AG04449 (cell line): ENCODE results near the gene NAT14.

Source experiments
- CTCF ChIA-PET: fragments of 350-600 bp; formaldehyde crosslinking; extraction: SDS; loops from one replicate; lab custom pipeline; 2021; ENCODE audit warnings: antibody characterized with exemption; lab: Yijun Ruan, JAX
- POLR2A ChIA-PET: fragments of 400-600, 350-600 bp; formaldehyde crosslinking; extraction: SDS; loops from one replicate; lab custom pipeline; 2020; ENCODE audit warnings: antibody characterized with exemption, inconsistent platforms; lab: Yijun Ruan, JAX
- DNase-seq: peaks from one replicate; pipeline ENCODE4 v3.0.0-alpha.2; 2010; ENCODE audit warnings: low read depth, low spot score
- H3K4me3 ChIP-seq: 2 replicates; pipeline ENCODE4 v1.5.1; 2011; ENCODE audit warnings: low read depth, mild to moderate bottlenecking, control low read depth, low read length
- CTCF ChIP-seq: IDR thresholded peaks from one replicate; pipeline ENCODE4 v1.5.1; 2011; ENCODE audit warnings: mild to moderate bottlenecking, moderate library complexity, low read length, control low read depth, inconsistent platforms; ENCODE audit not compliant: insufficient read depth; ENCODE audit errors: missing control alignments

Gene NAT14

GRCh38 chr19:55441319-55441691 is 43.7 kb upstream of the NAT14 start:
- H3K4me3 ChIP-seq = no peak overlapping the region
- ChIA-PET POLR2A (no interaction called here), CTCF (interaction anchor here (0.9 to 1.1 kb wide), 2 partner anchors 23 to 26 kb away, joined by 3 read pairs; no protein-coding TSS in a partner anchor)
- no peak for DNase-seq
- no peak for TF ChIP-seq CTCF

GRCh38 chr19:55441692-55442321 is 43.2 kb upstream of the NAT14 start:
- H3K4me3 ChIP-seq = no peak overlapping the region
- CTCF ChIA-PET = interaction anchor here (0.9 to 1.1 kb wide), 2 partner anchors 23 to 25 kb away, joined by 3 read pairs; no protein-coding TSS in a partner anchor
- no peak for TF ChIP-seq CTCF
- POLR2A ChIA-PET = no interaction called here
- DNase-seq = no peak

GRCh38 chr19:55442372-55442961 is 42.5 kb upstream of the NAT14 start:
- ChIA-PET CTCF (interaction anchor here (0.9 to 1.1 kb wide), 2 partner anchors 24 kb away, joined by 3 read pairs; no protein-coding TSS in a partner anchor), POLR2A (no interaction called here)

GRCh38 chr19:55443045-55443823 is 41.8 kb upstream of the NAT14 start, which contains the start of gene SHISA7:
TSS of gene SHISA7 (minus strand) at chr19:55443300. CDS start at chr19:55442863, 437 bp downstream.
- DNase-seq = no peak
- H3K4me3 ChIP-seq = no peak within 1 kb of the TSS
- CTCF ChIA-PET = interaction anchor here (1.4 to 2.4 kb wide), 2 partner anchors 10 to 24 kb away, joined by 5 to 11 read pairs; no protein-coding TSS in a partner anchor
- TF ChIP-seq CTCF = no peak
- POLR2A ChIA-PET = no interaction called here

More at GRCh38 chr19:55442372-55442961, 42.5 kb upstream of the NAT14 start:
- no peak for DNase-seq
- no peak for TF ChIP-seq CTCF
- no peak overlapping the region for H3K4me3 ChIP-seq

GRCh38 chr19:55443824-55444480 is 41.0 kb upstream of the NAT14 start:
- DNase-seq = no peak
- ChIA-PET POLR2A (no interaction called here), CTCF (interaction anchor here (0.6 to 2.4 kb wide), 3 partner anchors 10 to 303 kb away, joined by 3 to 11 read pairs (median 5); no protein-coding TSS in a partner anchor)
- H3K4me3 ChIP-seq = no peak overlapping the region
- TF ChIP-seq CTCF = no peak
